Kidney (tissue), 14 donors: ENCODE results near the gene TMPRSS3. TPM values are rescaled to one million over a fixed set of nuclear protein-coding genes. Genes with fewer than 3 reads are reported as not detected.

ENCODE experiments used
- DNase-seq, 5 donors: peaks; one replicate each; pipeline ENCODE4 v3.0.0-alpha.2; 2013 to 2020
- FAIRE-seq: peaks from 2 replicates; lab custom pipeline; 2012; peaks lifted over from hg19 to GRCh38; lab: Jason Lieb, UNC
- H3K27ac ChIP-seq, 2 donors: one replicate each; pipeline ENCODE4 v1.7.0; 2013; ENCODE audit warnings: low read depth in 2 of 2, low read length in 2 of 2, inconsistent platforms in 1 of 2
- H3K27me3 ChIP-seq: one replicate; pipeline ENCODE4 v1.7.1; 2013; ENCODE audit warnings: low read length, inconsistent platforms; ENCODE audit not compliant: control insufficient read depth, insufficient read depth
- H3K36me3 ChIP-seq, 3 donors: one replicate each; pipeline versions ENCODE4 v1.7.0 to v1.7.1; 2013; ENCODE audit warnings: low read length in 3 of 3, control low read depth in 1 of 3, inconsistent platforms in 1 of 3; ENCODE audit not compliant: insufficient read depth in 3 of 3, control insufficient read depth in 2 of 3
- H3K4me1 ChIP-seq, 3 donors: one replicate each; pipeline versions ENCODE4 v1.7.0 to v1.7.1; 2013; ENCODE audit warnings: low read length in 3 of 3, inconsistent platforms in 1 of 3, low read depth in 1 of 3; ENCODE audit not compliant: control insufficient read depth in 2 of 3, insufficient read depth in 2 of 3
- H3K4me3 ChIP-seq, 3 donors: one replicate each; pipeline versions ENCODE4 v1.7.0 to v1.8.1; 2013; ENCODE audit warnings: low read length in 3 of 3, control low read depth in 1 of 3, inconsistent platforms in 1 of 3
- H3K9ac ChIP-seq, 3 donors: one replicate each; pipeline versions ENCODE4 v1.7.0 to v1.7.1; 2013; ENCODE audit warnings: low read length in 3 of 3, control low read depth in 1 of 3, inconsistent platforms in 1 of 3
- H3K9me3 ChIP-seq, 3 donors: one replicate each; pipeline versions ENCODE4 v1.7.0 to v1.7.1; 2013; ENCODE audit warnings: low read length in 3 of 3, control low read depth in 1 of 3, inconsistent platforms in 1 of 3; ENCODE audit not compliant: control insufficient read depth in 2 of 3, insufficient read depth in 1 of 3
- intact Hi-C: fragments of 100-400 bp; cut with DNase I; formaldehyde crosslinking; loops from one replicate; pipeline ENCODE4 v1.11.1; 2022
- polyA plus RNA-seq: library from polyadenylated mRNA; stranded (reverse); fragments of 350-450 nt; fragmentation: Illumina TruSeq; extraction: RNeasy Lipid Tissue Mini Kit (QIAGEN cat#74804); gene quantifications from one replicate; pipeline ENCODE4 v1.2.3, GENCODE V29; 2014; ENCODE audit warnings: low read depth, low replicate concordance; ENCODE audit not compliant: insufficient read depth
- total RNA-seq: library from RNA; stranded (reverse); fragmentation: NEBNext Ultra II Directional; extraction: Animal tissue kit (Norgen Biotek cat#: 25700); gene quantifications from one replicate; pipeline ENCODE4 v1.2.1, GENCODE V29; 2021
- TF ChIP-seq, protein P1 (sequence below): IDR thresholded peaks from 3 replicates; pipeline ENCODE4 v1.5.1; 2012; ENCODE audit warnings: mild to moderate bottlenecking, moderate library complexity, borderline replicate concordance; ENCODE audit not compliant: insufficient read depth; ENCODE audit errors: extremely low read depth
- donor health status: control.
- donor health status: control.
- donor health status: control.
- donor health status: control.
- donor health status: control.
- donor health status: DM: yes; HTN: yes; CAD: no.
- donor health status: Normal renal cell carcinoma (clear cell type).

TMPRSS3 gene
- total and polyA plus RNA-seq, 2 donors from 2014 or later = 3.0 to 15.4 TPM

DNA sequence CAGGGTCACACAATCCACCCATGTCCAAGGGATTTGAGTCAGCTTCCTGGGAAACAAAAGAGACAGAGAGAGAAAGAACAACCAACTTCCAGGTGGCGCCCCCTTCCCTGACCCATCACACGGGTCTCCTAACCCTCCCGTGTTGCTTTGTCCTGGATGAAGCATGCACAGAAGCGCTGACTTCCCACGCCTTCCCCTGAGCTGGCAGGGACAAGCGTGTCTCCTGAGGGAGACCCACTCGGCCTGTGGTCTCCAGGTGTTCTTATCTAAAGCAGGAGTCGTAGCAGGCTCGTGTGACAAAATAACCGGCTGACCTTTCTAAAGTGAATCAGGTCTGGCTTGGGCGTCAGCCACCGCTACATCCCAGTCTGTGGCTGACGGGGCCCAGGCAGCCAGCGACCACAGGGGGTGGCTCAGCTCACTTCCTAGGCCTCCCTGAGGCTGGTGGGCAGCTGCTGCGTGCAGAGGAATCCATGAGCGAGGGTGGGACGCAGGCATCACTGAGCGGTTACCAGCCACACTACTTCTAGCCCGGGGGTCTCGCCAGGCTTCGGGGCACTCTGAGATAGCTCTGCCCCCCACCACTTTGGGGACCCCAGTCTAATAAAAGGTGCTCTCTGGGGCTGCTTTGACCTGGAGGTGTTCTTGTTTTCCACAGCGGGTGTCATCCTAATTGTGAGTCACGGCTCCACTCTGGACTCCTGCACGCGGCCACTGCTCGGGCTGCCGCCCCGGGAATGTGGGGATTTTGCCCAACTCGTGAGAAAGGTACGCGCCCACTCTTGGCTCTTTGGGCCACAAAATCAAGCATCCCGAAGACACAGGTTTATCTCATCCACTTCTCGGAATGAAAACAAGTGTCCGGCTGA is 48.3 kb upstream of the TMPRSS3 start:
- Histone ChIP-seq H3K9ac (no peak overlapping the region), H3K36me3 (no peaks in the 10 kb centered on the region), H3K9me3 (peaks cover 0 to 2% (median 0%) of the 10 kb centered on the region in 3 donors), H3K27me3 (no peaks in the 10 kb centered on the region), H3K4me1 (no peaks in the 10 kb centered on the region), H3K27ac (no peak overlapping the region), H3K4me3 (no peak overlapping the region)
- TF ChIP-seq, protein P1, sequence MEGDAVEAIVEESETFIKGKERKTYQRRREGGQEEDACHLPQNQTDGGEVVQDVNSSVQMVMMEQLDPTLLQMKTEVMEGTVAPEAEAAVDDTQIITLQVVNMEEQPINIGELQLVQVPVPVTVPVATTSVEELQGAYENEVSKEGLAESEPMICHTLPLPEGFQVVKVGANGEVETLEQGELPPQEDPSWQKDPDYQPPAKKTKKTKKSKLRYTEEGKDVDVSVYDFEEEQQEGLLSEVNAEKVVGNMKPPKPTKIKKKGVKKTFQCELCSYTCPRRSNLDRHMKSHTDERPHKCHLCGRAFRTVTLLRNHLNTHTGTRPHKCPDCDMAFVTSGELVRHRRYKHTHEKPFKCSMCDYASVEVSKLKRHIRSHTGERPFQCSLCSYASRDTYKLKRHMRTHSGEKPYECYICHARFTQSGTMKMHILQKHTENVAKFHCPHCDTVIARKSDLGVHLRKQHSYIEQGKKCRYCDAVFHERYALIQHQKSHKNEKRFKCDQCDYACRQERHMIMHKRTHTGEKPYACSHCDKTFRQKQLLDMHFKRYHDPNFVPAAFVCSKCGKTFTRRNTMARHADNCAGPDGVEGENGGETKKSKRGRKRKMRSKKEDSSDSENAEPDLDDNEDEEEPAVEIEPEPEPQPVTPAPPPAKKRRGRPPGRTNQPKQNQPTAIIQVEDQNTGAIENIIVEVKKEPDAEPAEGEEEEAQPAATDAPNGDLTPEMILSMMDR = no peak
- DNase-seq (peak in 2 of 5 donors; percentile 18 to 53), FAIRE-seq (no peak)
- intact Hi-C loops = loop anchor here (10.0 kb wide), 1 partner anchor 109 kb away; no protein-coding TSS in a partner anchor

DNA sequence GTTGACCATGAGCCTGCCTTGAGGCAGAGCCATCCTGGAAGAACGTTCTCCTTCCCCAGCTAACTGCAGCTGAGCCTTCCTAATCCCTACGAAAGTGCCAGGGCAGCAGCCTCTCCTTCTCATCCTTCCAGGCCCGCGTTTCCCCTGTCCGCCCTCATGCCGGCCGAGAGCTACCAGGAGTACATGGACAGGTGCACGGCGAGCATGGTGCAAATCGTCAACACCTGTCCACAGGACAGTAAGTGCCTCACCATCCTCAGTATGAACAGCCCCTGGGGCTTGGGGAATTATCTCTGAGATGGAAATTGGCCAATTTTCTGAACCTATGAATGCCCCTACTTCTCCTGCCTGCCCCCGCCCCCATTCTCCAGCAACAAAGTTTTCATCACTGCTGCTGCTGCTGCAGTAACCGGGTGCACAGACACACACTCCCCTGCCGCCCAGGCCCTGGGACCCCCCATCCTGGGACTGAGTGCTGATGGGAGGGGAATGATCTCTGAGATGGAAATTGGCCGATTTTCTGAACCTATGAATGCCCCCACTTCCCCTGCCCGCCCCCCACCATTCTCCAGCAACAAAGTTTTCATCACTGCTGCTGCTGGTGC is 47.4 kb upstream of the TMPRSS3 start:
- no peak overlapping the region for H3K9ac ChIP-seq
- DNase-seq (peak in 1 of 5 donors; percentile 19), FAIRE-seq (no peak)
- H3K4me1 ChIP-seq = no peaks in the 10 kb centered on the region
- intact Hi-C loops = loop anchor here (10.0 kb wide), 1 partner anchor 108 kb away; no protein-coding TSS in a partner anchor
- H3K4me3 ChIP-seq = no peak overlapping the region
- no peak overlapping the region for H3K27ac ChIP-seq
- TF ChIP-seq, protein P1 = no peak
- H3K9me3 ChIP-seq = peaks cover 0 to 2% (median 0%) of the 10 kb centered on the region in 3 donors
- no peaks in the 10 kb centered on the region for H3K27me3 ChIP-seq
- no peaks in the 10 kb centered on the region for H3K36me3 ChIP-seq

DNA sequence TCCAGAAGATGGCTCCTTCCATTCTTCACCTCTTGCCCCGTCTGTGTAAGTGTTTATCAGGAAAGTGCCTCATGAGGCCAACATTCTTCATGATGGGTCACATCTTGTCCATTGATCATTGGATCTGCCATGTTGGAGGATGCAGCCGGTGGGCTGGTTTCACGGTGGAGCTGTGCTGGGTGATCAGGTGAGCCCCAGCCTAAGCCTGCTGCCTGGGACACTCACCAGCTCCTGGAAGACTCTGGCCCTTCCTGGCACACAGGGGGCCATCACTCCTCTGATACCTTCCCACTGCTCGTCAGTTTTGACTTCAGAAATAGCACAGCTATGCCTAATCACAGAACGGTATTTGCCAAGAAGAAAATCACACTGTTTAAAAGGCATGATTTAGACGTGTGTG is 46.1 kb upstream of the TMPRSS3 start:
- no peaks in the 10 kb centered on the region for H3K27me3 ChIP-seq
- H3K4me1 ChIP-seq = no peaks in the 10 kb centered on the region
- H3K9me3 ChIP-seq = peaks cover 0 to 2% (median 0%) of the 10 kb centered on the region in 3 donors
- no peaks in the 10 kb centered on the region for H3K36me3 ChIP-seq
- no peak overlapping the region for H3K27ac ChIP-seq
- FAIRE-seq = no peak
- H3K9ac ChIP-seq = no peak overlapping the region
- peak in 1 of 5 donors; percentile 22 for DNase-seq
- H3K4me3 ChIP-seq = no peak overlapping the region
- intact Hi-C loops = loop anchor here (10.0 kb wide), 1 partner anchor 107 kb away; no protein-coding TSS in a partner anchor
- TF ChIP-seq, protein P1 = no peak
